ENCODE data around the gene ZC4H2.
"Not testable (repeated sequence)": the region's sequence is repeated elsewhere in the genome, so short reads cannot be mapped to it uniquely, and the experiment has no call there.

ZC4H2 gene

GRCh38 chrX:64975989-64976672 is at the start of gene ZC4H2:
TSS of gene ZC4H2 (minus strand) at chrX:64976450. CDS start at chrX:64976377, 73 bp downstream.
- DNase-seq (ENCODE audit: low read depth): peak; percentile 50

GRCh38 chrX:65017451-65017850 is 41.2 kb upstream of the ZC4H2 start:
- no peak overlapping the region for H3K4me3 ChIP-seq (ENCODE audit: low read depth, low read length)
- no peak for DNase-seq (ENCODE audit: low read depth)
- no peak for TF ChIP-seq CTCF (IDR thresholded peaks at IDR 0.05; ENCODE audit: control insufficient read depth, extremely low read depth, insufficient read depth)

More at GRCh38 chrX:64975989-64976672, at the start of gene ZC4H2:
- TF ChIP-seq CTCF (IDR thresholded peaks at IDR 0.05; ENCODE audit: control insufficient read depth, extremely low read depth, insufficient read depth): no peak
- peak within 1 kb of the TSS; percentile 73 for H3K4me3 ChIP-seq (ENCODE audit: low read depth, low read length)

GRCh38 chrX:65014230-65014629 is 38.0 kb upstream of the ZC4H2 start:
- no peak for TF ChIP-seq CTCF (IDR thresholded peaks at IDR 0.05; ENCODE audit: control insufficient read depth, extremely low read depth, insufficient read depth)
- H3K4me3 ChIP-seq (ENCODE audit: low read depth, low read length): no peak overlapping the region
- DNase-seq (ENCODE audit: low read depth): no peak

- DNase-seq (ENCODE audit: low read depth): no peak
- no peak for TF ChIP-seq CTCF (IDR thresholded peaks at IDR 0.05; ENCODE audit: control insufficient read depth, extremely low read depth, insufficient read depth)
- H3K4me3 ChIP-seq (ENCODE audit: low read depth, low read length): no peak overlapping the region
These were observed 33.2 kb upstream of the ZC4H2 start for GRCh38 chrX:65009459-65009858.

GRCh38 chrX:65002208-65002607 is 26.0 kb upstream of the ZC4H2 start:
- not testable (repeated sequence) for DNase-seq (ENCODE audit: low read depth)

GRCh38 chrX:64996805-64997204 is 20.6 kb upstream of the ZC4H2 start:
- no peak overlapping the region for H3K4me3 ChIP-seq (ENCODE audit: low read depth, low read length)
- no peak for TF ChIP-seq CTCF (IDR thresholded peaks at IDR 0.05; ENCODE audit: control insufficient read depth, extremely low read depth, insufficient read depth)
- no peak for DNase-seq (ENCODE audit: low read depth)

More at GRCh38 chrX:65002208-65002607, 26.0 kb upstream of the ZC4H2 start:
- H3K4me3 ChIP-seq (ENCODE audit: low read depth, low read length): not testable (repeated sequence)

- H3K4me3 ChIP-seq (ENCODE audit: low read depth, low read length): no peak overlapping the region
- no peak for TF ChIP-seq CTCF (IDR thresholded peaks at IDR 0.05; ENCODE audit: control insufficient read depth, extremely low read depth, insufficient read depth)
- DNase-seq (ENCODE audit: low read depth): no peak
These were observed 18.0 kb upstream of the ZC4H2 start for GRCh38 chrX:64994131-64994798.

Measured in LNCaP clone FGC (cell line).